Prostate gland (tissue), 2 donors: Measurements from ENCODE around the gene NT5C1B. TPM values are rescaled to one million over a fixed set of nuclear protein-coding genes. Genes with fewer than 3 reads are reported as not detected.

Source experiments
- DNase-seq: peaks from one replicate; pipeline ENCODE4 v3.0.0-alpha.2; 2019; ENCODE audit warnings: low spot score
- H3K27ac ChIP-seq, 2 donors: fragments of 200-600 bp; sonication (generic); 2 replicates each; pipeline ENCODE4 v1.5.1; 2017 to 2019
- H3K27me3 ChIP-seq: fragments of 200-600 bp; sonication (generic); replicated peaks from 2 replicates; pipeline ENCODE4 v1.5.1; 2019; ENCODE audit not compliant: insufficient read depth
- H3K36me3 ChIP-seq, 2 donors: fragments of 200-600 bp; sonication (generic); 1 replicate in 1 of 2; 2 replicates in 1 of 2; pipeline versions ENCODE4 v1.5.1 to v1.8.1; 2017 to 2019
- H3K4me1 ChIP-seq: fragments of 200-600 bp; sonication (generic); replicated peaks from 2 replicates; pipeline ENCODE4 v1.5.1; 2019
- H3K4me3 ChIP-seq, 2 donors: fragments of 200-600 bp; sonication (generic); 2 replicates each; pipeline ENCODE4 v1.5.1; 2017 to 2019
- H3K9me3 ChIP-seq: fragments of 200-600 bp; sonication (generic); 2 replicates; pipeline ENCODE4 v1.5.1; 2017
- POLR2A ChIP-seq: fragments of 450-650 bp; IDR thresholded peaks from one replicate; pipeline ENCODE4 v1.6.1; 2016; ENCODE audit warnings: antibody characterized with exemption, mild to moderate bottlenecking
- POLR2AphosphoS5 ChIP-seq: sonication (generic); formaldehyde crosslinking; IDR thresholded peaks from one replicate; pipeline ENCODE4 v1.6.1; 2017; ENCODE audit warnings: antibody characterized with exemption
- WGBS: methylation state at CpG from one replicate; pipeline ENCODE4 v1.1.5; 2018; 5-methylcytosine and 5-hydroxymethylcytosine counted together
- intact Hi-C: fragments of 100-400 bp; cut with DNase I; formaldehyde crosslinking; loops from one replicate; pipeline ENCODE4 v1.14.2; 2022
- total RNA-seq, 2 donors: library from RNA; depleted of rRNA; stranded (reverse); fragments of >200 nt; gene quantifications; one replicate each; pipeline ENCODE4 v1.1.0, GENCODE V29; 2016
- TF ChIP-seq, protein P1 (sequence below), 4 experiments: fragments of 200-600 bp in 2 of 4; fragments of 450-650 bp in 2 of 4; sonication (generic) in 2 of 4; IDR thresholded peaks; 1 replicate in 3 of 4; 2 replicates in 1 of 4; pipeline ENCODE4 v1.5.1; 2016 to 2019; ENCODE audit warnings: antibody characterized with exemption in 4 of 4, mild to moderate bottlenecking in 2 of 4, moderate library complexity in 2 of 4

Gene NT5C1B
- total RNA-seq, 2 donors from 2014 or later = 4.8 TPM; not detected in 1

DNA sequence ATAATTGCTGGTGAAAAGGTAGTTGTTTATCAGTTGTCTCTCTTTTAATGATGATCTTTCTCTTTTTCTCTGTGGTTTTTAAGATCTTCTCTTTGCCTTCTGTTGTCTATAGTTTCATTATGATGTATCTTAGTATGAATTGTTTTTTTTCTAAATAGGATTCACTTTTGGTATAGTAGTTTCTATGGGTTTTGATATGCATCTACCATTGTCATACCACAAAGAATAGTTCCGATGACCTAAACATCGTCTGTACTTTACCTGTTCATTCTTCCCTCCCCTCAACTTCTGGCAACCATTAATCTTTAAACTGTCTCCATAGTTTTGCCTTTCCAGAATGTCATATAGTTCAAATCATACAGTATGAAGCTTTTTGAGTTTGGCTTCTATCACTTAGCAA, 48.5 kb downstream of the NT5C1B start:
- Histone ChIP-seq H3K9me3 (no peaks in the 10 kb centered on the region), H3K27ac (no peak overlapping the region), H3K4me3 (no peak overlapping the region), H3K4me1 (no peaks in the 10 kb centered on the region), H3K27me3 (no peaks in the 10 kb centered on the region), H3K36me3 (no peaks in the 10 kb centered on the region)
- TF ChIP-seq, protein P1, sequence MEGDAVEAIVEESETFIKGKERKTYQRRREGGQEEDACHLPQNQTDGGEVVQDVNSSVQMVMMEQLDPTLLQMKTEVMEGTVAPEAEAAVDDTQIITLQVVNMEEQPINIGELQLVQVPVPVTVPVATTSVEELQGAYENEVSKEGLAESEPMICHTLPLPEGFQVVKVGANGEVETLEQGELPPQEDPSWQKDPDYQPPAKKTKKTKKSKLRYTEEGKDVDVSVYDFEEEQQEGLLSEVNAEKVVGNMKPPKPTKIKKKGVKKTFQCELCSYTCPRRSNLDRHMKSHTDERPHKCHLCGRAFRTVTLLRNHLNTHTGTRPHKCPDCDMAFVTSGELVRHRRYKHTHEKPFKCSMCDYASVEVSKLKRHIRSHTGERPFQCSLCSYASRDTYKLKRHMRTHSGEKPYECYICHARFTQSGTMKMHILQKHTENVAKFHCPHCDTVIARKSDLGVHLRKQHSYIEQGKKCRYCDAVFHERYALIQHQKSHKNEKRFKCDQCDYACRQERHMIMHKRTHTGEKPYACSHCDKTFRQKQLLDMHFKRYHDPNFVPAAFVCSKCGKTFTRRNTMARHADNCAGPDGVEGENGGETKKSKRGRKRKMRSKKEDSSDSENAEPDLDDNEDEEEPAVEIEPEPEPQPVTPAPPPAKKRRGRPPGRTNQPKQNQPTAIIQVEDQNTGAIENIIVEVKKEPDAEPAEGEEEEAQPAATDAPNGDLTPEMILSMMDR (IDR thresholded peaks at IDR 0.05) = no peak
- TF ChIP-seq POLR2AphosphoS5 (no peak), POLR2A (no peak)
- WGBS = 88% methylated on average over 2 of the region's 2 CpGs
- DNase-seq = no peak
- intact Hi-C loops = no loop called here

DNA sequence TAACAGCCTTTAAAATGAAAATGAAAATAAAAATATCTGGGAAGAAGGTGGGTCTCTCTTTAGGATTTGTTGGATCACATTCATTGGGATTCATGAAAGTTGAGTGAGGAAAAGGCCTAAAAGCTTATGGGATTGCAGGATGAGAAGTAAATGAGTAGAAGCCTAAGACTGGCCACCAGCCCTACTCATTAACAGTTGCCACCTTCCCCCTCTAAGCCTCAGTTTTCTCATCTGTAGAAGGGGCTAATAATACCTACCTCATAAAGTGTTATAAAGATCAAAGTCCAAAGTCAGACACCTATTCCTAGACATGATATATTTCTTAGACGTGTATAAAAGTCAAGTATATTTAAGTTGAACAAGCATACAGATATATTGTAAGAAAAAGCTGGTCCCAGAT, 52.7 kb downstream of the NT5C1B start:
- H3K36me3 ChIP-seq = no peaks in the 10 kb centered on the region
- H3K27ac ChIP-seq = no peak overlapping the region
- no peaks in the 10 kb centered on the region for H3K9me3 ChIP-seq
- no peaks in the 10 kb centered on the region for H3K27me3 ChIP-seq
- intact Hi-C loops = no loop called here
- WGBS = 92% methylated on average over 1 of the region's 1 CpG
- H3K4me3 ChIP-seq = no peak overlapping the region
- TF ChIP-seq POLR2AphosphoS5 (no peak), POLR2A (no peak)
- TF ChIP-seq, protein P1 (IDR thresholded peaks at IDR 0.05) = no peak
- H3K4me1 ChIP-seq = no peaks in the 10 kb centered on the region
- DNase-seq = no peak

DNA sequence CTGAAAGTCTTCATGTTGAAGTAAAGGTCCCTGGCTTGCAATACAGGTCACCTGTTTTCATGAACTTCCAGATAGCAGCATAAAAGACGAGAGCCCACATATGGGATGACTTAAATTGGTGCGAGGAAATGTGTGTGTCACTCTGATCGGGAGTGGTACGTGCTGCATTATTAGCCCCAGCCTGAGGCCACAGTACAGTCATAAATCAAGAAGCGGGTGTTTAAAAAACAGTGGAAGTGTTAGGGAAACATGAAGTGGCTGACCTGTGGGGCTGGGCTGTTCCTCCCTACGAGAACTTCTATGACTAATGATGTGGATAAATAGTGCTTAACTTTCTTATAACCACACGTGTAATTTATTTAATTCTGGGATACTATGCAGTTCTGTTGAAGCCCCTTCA, 53.3 kb downstream of the NT5C1B start:
- 58% methylated on average over 7 of the region's 7 CpGs for WGBS
- Histone ChIP-seq H3K27me3 (no peaks in the 10 kb centered on the region), H3K36me3 (no peaks in the 10 kb centered on the region), H3K4me1 (no peaks in the 10 kb centered on the region), H3K27ac (no peak overlapping the region), H3K9me3 (no peaks in the 10 kb centered on the region), H3K4me3 (no peak overlapping the region)
- TF ChIP-seq, protein P1 (IDR thresholded peaks at IDR 0.05) = no peak
- TF ChIP-seq POLR2A (no peak), POLR2AphosphoS5 (no peak)
- no peak for DNase-seq
- intact Hi-C loops = no loop called here

DNA sequence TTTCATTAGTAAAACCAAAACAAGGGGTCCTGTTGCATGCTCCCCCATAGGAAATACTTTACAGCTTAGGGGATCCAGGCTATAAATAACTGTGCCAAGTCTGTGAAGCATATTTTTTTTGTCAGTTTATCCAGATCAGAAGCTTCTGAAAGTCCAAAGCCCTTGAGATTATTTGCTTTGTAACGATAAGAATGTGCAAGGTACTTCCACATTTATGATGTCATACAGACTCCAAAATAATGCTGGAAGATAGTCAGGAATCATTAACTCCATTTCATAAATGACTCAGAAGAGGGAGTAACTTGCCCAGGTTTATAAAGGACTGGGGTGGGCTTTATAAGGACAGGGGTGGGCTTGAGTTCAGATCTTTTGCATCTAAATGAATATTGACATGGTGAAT, 58.2 kb downstream of the NT5C1B start:
- intact Hi-C loops = no loop called here
- no peak overlapping the region for H3K27ac ChIP-seq
- no peak overlapping the region for H3K4me3 ChIP-seq
- 55% methylated on average over 1 of the region's 1 CpG for WGBS
- H3K36me3 ChIP-seq = no peaks in the 10 kb centered on the region
- no peaks in the 10 kb centered on the region for H3K4me1 ChIP-seq
- H3K27me3 ChIP-seq = no peaks in the 10 kb centered on the region
- TF ChIP-seq, protein P1 (IDR thresholded peaks at IDR 0.05) = no peak
- TF ChIP-seq POLR2A = no peak
- TF ChIP-seq POLR2AphosphoS5 = no peak
- no peaks in the 10 kb centered on the region for H3K9me3 ChIP-seq
- no peak for DNase-seq

DNA sequence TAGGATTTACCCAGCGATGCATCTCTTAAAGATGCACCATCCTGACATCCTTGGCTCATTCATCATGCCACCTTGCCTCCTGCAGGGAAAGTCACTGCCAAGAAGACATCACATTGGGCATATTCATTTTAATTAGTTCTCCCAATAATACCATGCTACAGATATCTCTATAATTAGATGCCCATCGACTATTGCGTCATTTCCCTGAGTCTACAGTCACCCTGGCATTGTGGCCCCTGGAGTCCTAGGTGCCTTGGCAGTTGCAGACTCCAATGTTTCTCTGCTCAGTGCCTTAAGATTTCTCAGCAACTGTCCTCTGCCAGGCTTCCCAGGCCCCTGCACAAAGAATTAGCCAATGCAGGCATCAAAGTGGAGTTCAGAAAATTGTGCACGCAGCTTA, 61.5 kb downstream of the NT5C1B start:
- Histone ChIP-seq H3K4me1 (no peaks in the 10 kb centered on the region), H3K36me3 (no peaks in the 10 kb centered on the region), H3K27ac (no peak overlapping the region), H3K9me3 (no peaks in the 10 kb centered on the region), H3K4me3 (no peak overlapping the region), H3K27me3 (no peaks in the 10 kb centered on the region)
- DNase-seq = no peak
- intact Hi-C loops = loop anchor here (10.0 kb wide), 1 partner anchor 377 kb away; no protein-coding TSS in a partner anchor
- TF ChIP-seq POLR2A (no peak), POLR2AphosphoS5 (no peak)
- 92% methylated on average over 4 of the region's 4 CpGs for WGBS
